Gastroesophageal sphincter (tissue), 3 donors: ENCODE results near the gene ZNF506.
"Not testable (repeated sequence)": the region's sequence is repeated elsewhere in the genome, so short reads cannot be mapped to it uniquely, and the experiment has no call there.

Experiments used
- CTCF ChIP-seq, 4 experiments: fragments of 200-600 bp in 2 of 4; fragments of 450-650 bp in 2 of 4; sonication (generic) in 1 of 4; IDR thresholded peaks; one replicate each; pipeline ENCODE4 v1.5.1; 2017 to 2019; ENCODE audit warnings: antibody characterized with exemption in 4 of 4, mild to moderate bottlenecking in 2 of 4, moderate library complexity in 2 of 4
- EP300 ChIP-seq: sonication (generic); formaldehyde crosslinking; IDR thresholded peaks from one replicate; pipeline ENCODE4 v1.6.1; 2017; ENCODE audit warnings: antibody characterized with exemption, mild to moderate bottlenecking
- POLR2A ChIP-seq, 2 donors: fragments of 450-650 bp; IDR thresholded peaks; one replicate each; pipeline ENCODE4 v1.6.1; 2017; ENCODE audit warnings: antibody characterized with exemption in 2 of 2, mild to moderate bottlenecking in 2 of 2, moderate library complexity in 1 of 2

- TF ChIP-seq CTCF (IDR thresholded peaks at IDR 0.05); EP300; POLR2A (IDR thresholded peaks at IDR 0.05): not testable (repeated sequence)
Observed at GRCh38 chr19:19781791-19782190, 39.8 kb downstream of the ZNF506 start.
